HG02852 (cell line): ENCODE data around the gene EIF2D.
"Not testable (repeated sequence)": the region's sequence is repeated elsewhere in the genome, so short reads cannot be mapped to it uniquely, and the experiment has no call there.

Experiments
- ATAC-seq: cut with Tn5 transposase; IDR thresholded peaks from one replicate; pipeline ENCODE4 v1.9.1; 2021; ENCODE audit warnings: mild to moderate bottlenecking, moderate library complexity; ENCODE audit not compliant: unreplicated experiment

EIF2D gene, protein sequence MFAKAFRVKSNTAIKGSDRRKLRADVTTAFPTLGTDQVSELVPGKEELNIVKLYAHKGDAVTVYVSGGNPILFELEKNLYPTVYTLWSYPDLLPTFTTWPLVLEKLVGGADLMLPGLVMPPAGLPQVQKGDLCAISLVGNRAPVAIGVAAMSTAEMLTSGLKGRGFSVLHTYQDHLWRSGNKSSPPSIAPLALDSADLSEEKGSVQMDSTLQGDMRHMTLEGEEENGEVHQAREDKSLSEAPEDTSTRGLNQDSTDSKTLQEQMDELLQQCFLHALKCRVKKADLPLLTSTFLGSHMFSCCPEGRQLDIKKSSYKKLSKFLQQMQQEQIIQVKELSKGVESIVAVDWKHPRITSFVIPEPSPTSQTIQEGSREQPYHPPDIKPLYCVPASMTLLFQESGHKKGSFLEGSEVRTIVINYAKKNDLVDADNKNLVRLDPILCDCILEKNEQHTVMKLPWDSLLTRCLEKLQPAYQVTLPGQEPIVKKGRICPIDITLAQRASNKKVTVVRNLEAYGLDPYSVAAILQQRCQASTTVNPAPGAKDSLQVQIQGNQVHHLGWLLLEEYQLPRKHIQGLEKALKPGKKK

DNA sequence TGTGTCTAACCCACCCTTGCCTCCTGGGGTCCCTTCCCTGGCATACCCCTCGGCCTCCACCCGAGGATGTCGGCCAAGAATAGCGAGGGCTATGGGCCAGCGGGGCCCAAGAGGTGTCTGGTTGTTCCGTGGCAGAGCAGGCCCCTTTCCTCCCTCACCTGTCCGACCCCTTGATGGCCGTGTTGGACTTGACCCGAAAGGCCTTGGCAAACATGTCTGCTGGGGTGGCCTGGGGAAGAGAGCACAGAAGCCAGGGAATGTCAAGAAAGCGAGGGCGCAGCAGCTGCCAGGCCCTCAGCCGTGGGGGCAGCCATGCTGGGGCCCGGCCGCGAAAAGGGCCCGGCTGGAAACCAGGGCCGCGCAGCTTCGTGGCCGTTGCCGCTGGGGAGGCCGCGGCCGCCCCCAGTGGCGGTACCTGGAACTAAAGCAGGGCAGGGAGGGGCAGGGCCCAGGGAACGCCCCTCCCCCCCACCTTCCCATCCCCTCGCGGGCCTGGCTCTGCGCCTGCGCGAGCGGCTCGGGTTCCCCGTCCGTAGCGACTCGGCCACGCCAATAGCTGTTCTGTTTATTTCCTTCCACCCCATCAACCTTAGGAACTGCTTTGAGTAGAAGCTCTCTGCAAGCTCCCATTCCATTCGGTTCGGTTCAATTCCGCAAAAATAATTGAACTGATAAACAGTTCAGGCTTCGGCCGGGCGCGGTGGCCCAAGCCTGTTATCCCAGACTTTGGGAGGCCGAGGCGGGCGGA lies at the start of gene EIF2D:
EIF2D (minus strand) TSS at position 337 of the 748 bp plus-strand sequence; CDS start at position 214, 123 bp downstream.
- ATAC-seq = peak; percentile 87

DNA sequence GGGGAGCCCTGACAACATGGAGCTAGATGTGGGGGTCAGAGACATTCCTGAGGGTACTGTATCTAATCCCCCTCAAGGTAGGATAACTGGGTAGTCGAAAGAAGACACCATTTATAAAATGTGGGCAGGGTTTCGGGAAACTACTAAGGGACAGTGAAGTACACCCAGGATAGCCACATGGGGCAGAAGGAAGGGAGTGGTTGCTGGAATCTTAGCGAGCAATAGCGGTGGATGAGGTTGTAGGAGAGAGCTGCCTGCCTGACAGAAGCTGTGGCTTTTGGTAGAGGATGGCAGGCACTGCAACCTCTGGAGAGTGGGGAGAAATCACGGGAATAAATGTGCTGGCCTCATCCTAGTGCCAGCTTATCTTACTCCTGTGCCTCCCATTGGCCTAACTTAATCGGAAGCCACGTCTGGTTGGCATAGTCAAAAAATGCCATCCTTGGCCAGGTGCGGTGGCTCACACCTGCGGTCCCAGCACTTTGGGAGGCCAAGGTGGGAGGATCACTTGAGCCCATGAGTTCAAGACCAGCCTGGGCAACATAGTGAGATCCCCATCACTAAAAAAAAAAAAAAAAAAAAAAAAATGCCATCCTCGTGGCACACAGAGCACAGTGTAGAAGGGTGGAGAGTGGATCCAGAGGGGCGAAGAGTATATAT lies 49.0 kb upstream of the EIF2D start:
- no peak for ATAC-seq

DNA sequence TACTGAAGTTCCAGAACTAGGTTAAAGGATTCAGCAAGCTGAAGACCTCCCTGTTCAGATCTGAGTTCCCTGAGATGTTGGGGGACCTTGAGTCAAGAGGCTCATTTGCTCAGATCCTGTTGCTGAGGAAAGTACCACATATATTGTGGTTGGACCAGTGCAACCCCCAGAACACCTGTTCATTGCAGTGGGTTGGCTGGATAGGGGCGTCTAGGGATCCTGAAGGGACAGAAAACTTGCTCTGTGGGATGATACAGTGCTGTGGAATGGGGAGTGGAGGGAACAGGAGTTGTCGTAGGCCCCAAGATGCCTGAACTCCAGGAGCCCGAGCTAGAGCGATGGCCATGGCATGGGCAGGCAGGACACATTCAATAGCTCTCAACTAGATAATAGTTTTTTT lies 47.9 kb upstream of the EIF2D start:
- ATAC-seq = no peak

DNA sequence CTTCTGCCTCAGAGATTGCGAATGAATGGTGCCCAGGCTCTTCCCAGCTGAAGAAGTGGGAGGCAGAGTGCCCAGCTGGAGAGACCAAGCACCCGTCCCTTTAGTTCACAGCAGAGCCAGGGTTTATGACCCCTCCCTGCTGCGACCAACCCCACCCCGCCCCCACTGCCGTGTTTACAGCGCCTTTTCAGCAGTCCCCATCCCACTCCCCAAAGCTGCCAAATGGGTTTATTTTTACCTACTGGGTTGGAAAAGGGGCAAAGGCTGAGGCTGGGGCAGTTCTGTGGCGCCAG lies 46.7 kb upstream of the EIF2D start:
- ATAC-seq = no peak

DNA sequence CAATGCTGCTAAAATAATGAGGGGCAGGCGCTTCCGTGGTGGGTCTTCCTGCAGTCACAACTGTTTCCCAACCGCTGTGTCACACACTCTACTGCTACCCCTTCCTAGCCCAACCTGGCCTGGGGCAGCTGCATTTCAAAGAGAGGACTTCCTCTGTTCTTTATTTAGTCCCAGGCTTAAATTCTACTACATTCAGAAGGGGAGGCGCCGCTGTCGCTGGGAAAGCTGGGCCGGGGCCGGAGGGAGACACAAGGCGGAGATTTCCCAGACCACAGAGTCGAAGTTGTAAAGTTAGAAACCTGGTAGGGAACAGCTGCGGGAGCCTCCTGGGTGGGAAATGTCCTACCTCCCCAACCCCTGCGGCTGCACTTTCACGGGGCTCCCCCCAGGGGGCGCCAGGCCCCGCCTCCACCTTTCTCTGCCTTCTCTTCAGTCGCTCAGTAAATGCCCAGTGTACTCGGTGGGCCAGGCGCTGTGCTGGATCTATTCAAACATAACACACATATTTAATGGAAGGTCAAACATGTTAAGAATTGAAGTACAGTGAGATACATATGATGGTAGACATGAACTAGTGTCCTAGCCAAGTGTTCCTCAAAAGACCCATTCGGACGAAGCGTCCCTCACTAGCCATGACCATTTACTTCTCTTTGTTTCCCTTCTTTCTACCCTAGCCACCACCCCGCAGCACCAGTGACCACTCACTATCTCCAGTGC lies 46.2 kb upstream of the EIF2D start:
- no peak for ATAC-seq

DNA sequence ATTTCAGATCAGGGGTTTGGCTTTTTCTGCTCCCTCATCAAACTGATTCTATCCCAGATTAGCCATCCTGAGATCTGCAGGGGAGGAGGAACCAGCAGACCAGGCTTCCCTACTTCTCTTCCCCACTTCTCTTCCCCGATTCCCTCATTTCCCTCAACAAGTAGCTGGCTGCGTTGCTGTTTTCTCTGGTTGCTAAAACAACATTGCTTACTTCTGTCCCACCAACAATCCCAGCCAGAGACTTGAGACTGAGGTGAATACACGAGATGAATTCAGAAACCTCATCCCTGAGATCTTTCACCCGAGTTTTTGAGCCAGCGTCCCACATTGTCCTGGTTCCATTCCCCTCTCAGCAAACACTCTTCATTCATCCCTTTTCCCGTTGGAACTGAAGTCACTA lies 45.5 kb upstream of the EIF2D start:
- no peak for ATAC-seq

DNA sequence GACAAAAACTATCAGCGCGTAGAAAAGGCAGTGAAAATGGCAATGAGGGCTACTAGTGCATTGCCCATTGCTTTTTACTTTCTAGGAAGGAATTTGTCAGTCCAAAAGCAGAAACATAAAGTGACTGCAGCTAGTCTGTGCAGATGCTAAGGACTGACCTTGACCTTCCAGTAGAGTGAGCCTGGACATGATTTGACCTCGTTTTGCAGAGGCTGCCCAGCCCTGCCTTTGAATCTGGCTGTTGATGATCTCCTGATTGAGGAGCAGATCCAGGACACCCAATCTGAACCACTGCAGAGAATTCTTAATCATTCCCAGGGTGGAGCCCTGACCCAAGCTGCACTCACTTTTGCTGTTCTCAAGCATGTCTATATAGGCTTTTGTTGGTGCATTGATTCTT lies 44.7 kb upstream of the EIF2D start:
- no peak for ATAC-seq

DNA sequence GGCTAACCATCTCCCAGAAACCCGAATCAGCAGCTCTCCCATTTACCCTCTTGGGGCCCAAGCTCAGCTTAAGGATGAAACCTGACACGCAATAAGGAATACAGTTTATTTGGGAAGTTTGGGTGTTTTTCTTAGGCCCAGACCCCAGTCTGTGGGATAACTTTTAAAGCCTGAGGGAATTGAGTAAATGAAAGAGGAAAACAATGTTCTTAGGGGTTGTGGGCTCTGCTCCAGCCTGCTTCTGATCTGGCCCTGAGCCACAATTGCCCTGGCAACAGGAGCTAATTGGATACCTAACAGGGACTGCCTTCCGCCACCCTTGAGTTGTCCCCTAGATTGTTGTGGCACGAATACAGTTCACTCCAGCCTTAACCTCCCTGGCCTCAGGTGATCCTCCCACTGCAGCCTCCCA lies 43.2 kb upstream of the EIF2D start:
- no peak for ATAC-seq

DNA sequence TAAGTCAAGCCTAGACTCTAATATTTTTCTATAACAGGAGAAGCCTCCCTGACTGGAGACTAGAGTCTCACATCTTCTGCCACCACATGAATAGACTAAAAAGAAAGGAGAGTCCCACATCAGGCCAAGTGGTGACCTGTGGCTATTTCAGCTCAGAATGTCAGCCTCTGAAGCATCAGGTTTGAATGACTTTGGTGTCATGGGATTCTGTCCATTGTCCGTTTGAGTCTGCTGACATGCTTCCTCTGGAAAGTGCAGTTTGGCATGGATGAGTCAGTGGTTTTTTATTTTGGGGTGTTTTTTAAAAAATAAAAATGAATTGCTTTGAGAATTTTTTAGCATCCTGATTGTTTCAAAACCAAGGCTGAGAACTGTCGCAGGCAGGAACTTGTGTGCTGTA lies 42.6 kb upstream of the EIF2D start:
- no peak for ATAC-seq

DNA sequence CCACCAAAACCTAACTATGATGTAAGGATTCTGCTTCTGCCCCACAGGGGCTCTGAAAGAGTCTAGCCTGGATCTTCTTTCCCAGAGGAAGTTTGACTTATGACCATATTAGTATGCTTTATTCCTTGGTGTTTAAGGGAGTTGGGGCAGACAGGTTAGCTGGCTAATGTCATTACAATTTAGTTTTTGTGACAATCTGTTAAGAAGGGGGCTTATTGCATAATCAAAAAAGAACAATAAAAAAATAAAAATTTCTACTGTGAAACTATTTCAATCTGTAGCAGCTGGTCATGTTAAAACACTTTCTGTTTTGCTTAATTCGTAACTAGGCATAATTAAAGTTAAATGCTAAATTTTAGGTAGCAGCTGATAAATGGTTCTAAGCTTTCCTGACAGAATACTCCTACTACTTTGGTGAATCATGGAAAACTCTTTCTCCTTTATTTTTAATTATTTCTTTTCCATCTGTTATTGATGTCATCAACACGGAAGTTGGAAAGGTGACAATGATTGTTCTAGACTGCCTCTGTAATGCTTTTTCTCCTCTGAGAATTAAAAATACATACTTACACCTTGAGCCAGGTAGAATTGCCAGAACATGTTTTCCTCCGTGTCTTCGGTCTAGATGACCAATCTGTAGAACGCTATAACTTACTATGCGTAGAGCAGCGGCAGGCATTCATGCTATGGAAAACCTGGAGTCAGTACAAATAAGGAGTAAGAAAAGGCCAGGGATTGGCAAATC lies 41.6 kb upstream of the EIF2D start:
- ATAC-seq = no peak

DNA sequence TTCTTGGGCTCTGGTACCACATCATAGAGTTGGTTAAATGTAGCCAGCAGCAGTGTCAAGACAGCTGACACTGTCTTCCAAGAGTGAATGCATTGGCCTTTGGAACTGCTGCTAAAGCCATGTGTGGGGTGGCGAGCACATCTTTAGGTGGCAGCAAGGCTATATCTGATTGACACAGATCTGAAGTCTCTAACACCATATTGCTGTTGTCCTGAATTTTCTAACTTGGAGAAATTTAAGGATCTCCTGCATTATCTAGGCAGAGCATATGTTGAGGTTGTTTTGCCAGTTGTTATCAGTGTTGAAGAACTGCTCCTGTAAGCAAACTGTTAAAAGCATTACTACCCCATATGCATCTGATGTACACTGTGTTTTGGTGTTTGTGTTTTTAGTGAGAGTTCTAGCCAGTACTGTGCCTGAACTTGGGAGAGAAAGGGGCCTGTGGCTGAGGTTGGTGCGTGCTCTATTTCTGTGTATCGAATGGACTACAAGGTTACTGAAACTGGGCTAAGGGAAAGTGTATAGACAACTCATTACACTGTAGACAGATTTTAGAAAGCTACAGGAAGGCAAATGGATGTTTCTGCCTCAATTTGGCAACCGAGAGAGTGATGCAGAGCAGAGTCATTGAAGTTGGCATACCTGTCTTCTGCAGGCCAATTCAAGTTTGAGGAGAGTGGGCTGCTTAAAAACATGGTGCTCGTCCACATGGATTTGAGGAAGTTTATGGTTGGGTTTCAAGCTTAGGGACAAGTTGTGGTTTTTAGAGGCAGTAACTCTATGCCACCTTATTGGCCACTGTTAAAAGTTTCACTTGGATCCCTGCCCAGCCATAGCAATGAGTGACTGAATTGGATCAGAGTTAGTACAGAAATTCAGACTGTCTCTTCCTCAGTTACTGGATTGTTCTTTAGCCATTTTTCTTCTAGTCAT lies 40.0 kb upstream of the EIF2D start:
- ATAC-seq = no peak

DNA sequence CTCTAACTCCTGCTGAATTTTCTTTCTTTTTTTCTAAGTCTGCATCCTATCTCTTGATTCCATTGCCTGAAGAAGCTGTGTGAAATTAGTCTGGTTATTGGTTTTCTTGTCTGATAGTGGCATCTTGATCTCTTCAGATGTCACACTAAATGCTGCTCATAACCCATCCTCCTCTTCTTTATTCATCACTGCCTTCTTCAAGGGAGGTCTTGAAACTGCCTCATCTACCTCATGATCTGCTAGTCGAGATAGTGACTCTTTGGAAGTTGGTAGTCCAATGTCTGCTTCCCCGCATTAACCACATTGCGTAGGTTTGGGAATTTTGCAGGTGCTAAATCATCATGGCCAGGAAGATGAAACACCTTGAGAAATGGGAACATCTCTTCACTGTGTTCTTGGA lies 38.7 kb upstream of the EIF2D start:
- ATAC-seq = no peak

DNA sequence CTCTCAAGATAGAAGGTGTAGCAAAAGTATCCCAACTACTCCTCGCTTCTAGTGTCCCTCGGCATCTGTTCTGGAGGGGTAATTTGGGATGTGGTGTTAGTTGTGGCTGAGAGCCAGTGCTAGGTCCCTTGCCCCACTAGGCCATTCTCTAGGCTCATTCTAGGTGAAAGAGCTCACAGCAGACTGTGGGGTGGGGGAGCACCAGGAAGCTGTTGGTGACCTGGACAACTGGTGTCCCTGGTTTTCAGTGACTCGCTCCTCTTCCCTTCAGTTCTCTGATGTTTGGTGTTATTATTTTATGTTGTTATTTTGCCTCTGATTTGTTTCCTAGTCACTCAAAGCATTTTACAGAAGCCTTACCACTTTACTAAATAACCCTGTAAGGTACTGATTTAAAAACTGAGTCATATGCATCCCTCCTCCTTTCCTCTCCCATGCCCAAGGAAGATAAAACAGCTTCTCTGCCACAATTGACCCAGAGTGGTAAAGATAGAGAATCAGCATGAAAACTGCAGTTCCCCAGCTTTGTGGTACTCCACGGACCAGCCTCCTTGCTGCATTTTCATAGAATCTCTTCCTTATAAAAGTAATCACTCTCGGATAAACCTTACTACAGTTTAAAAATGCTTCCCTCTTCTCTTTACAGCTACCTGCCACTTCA lies 37.1 kb upstream of the EIF2D start:
- ATAC-seq = no peak

DNA sequence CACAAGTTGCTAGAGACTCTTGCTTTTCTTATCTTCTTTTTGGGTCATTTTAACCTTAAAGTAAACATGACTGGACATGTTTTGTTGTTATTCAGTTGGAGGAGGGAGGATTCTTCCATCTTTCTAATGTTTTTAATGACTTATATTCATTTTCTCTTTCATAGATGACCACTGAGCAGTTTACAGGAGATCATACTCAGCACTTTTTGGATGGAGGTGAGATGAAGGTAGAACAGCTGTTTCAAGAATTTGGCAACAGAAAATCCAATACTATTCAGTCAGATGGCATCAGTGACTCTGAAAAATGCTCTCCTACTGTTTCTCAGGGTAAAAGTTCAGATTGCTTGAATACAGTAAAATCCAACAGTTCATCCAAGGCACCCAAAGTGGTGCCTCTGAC lies 35.0 kb upstream of the EIF2D start:
- no peak for ATAC-seq

DNA sequence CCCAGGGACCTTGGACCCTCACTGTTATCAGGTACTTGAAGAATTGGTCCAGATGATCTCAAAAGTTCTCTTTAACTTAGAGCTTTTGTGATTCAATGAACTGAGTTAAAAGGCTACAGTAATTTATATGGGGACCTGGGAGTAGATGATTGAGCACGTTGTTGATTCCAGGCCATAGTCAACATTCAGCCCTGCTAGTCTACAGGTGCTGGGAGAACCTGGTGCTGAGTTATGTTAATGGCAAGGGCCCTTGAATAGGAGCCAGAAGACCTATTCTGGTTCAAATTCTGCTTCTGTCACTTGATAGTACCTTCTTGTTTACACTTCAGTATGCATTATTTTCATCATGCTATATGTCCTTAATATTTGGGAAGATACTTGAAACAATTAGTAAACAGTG lies 34.2 kb upstream of the EIF2D start:
- ATAC-seq = no peak

DNA sequence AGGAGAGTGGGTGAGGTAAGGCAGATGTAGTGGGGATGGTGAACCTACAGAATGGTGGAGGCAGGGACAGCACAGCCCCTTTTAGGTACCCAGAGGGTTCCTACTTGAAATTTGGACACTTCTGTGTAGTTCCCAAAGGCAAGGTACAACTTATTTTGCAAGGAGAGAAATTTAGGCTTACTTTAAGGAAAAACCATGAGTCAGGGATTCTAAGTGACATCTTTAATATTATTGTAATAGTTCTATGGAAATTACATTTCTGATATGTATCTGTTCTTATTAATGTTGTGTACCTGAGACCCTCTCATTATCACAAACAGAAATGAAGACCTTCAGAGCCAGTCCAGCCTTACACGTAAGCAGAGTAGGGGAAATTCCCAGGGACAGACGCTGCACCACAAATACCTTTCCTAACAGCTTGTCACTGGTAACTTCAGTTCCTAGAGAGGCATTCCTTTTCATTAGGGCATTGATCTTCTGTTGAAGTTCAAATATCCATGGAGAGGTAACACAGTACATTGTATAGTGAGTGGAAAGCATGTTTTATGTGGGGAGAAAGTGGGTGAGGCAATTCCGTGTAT lies 30.9 kb upstream of the EIF2D start:
- ATAC-seq = no peak

DNA sequence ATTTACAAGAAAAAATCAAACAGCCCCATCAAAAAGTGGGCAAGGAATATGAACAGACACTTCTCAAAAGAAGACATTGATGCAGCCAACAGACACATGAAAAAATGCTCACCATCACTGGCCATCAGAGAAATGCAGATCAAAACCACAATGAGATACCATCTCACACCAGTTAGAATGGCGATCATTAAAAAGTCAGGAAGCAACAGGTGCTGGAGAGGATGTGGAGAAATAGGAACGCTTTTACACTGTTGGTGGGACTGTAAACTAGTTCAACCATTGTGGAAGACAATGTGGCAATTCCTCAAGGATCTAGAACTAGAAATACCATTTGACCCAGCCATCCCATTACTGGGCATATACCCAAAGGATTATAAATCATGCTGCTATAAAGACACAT lies 29.8 kb upstream of the EIF2D start:
- not testable (repeated sequence) for ATAC-seq

DNA sequence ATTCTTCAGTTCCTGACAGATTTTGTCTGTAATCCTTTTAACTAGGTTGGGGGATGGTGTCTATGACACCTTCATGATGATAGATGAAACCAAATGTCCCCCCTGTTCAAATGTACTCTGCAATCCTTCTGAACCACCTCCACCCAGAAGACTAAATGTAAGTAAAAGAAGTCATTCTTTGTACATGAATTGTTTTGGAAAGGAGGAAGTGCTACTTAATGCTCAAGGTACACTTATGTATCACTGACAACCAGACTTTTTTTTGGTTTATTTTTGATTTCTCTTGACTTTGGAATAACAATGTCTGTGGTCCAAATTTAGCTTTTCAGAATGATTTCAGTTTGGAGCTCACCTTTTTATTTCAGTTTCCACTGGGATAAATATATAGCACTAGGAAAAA lies 25.3 kb upstream of the EIF2D start:
- ATAC-seq = no peak
